ENCODE data around the gene GALNT10. TPM values are rescaled to one million over a fixed set of nuclear protein-coding genes. Genes with fewer than 3 reads are reported as not detected.

GALNT10 gene
- total RNA-seq, 1 donor from 2014 or later = 23.5 TPM

DNA sequence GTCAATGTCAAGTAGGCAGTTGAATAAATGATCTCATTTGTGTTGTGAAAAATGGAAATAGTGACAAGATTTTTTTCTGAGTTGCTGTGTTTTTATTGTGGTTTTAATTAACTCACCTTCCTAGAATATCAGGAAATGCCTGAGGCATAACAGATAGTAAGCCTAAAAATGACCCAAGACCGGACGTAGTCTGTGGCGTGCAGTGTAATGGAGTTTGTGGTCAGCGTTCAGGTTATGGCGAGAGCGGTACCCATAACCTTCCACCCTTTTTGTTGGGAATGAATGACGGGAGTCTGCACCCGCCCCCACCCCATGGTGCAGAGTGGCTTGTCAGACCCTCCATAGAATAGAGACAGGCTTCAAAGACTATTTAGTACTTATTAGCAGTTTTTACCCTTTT, 119.3 kb downstream of the GALNT10 start:
- H3K4me3 ChIP-seq (ENCODE audit: low read depth, low read length) = no peak overlapping the region
- DNase-seq (ENCODE audit: low read depth) = no peak
- TF ChIP-seq CTCF (conservative IDR thresholded peaks at IDR 0.05; ENCODE audit: low read depth, low read length) = no peak

GRCh38 chr5:154311362-154311761, 120.8 kb downstream of the GALNT10 start:
- no peak for DNase-seq (ENCODE audit: low read depth)
- no peak for TF ChIP-seq CTCF (conservative IDR thresholded peaks at IDR 0.05; ENCODE audit: low read depth, low read length)
- H3K4me3 ChIP-seq (ENCODE audit: low read depth, low read length) = no peak overlapping the region

GRCh38 chr5:154312000-154312399, 121.5 kb downstream of the GALNT10 start:
- H3K4me3 ChIP-seq (ENCODE audit: low read depth, low read length) = no peak overlapping the region
- TF ChIP-seq CTCF (conservative IDR thresholded peaks at IDR 0.05; ENCODE audit: low read depth, low read length) = no peak
- DNase-seq (ENCODE audit: low read depth) = no peak

- DNase-seq (ENCODE audit: low read depth) = no peak
- H3K4me3 ChIP-seq (ENCODE audit: low read depth, low read length) = no peak overlapping the region
- TF ChIP-seq CTCF (conservative IDR thresholded peaks at IDR 0.05; ENCODE audit: low read depth, low read length) = no peak
These were observed 122.0 kb downstream of the GALNT10 start for GRCh38 chr5:154312576-154312975.

DNA sequence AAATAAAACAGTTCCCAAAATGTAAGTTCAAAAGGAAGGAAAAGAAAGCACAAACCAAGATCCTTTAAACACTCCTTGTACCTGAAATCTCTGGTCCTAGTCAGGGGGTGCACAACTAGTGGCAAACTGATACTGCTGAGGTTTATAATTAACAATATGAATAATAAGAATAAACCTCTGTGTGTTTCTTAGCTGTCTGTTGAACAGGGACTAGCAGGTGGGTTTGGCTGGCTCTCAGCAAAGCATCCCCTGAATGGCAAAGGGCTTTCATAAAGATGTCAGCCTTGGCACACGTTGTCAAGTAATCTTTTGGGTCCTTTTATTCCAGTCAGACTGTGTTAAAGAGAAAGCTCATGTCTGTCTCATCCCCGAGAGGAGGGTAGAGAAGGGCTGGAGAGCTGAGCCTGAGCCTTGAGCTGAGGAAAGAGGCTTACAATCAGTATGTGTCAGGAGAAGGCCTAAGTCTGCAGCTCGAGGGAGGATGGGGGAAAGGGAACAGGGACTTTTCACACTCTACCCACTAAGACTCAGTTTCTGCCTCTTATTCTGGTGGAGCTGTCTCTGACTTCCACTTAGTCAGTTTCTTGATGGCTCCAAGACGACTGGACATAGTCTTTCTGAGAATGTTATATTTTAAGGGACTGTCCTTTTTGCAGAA, 123.0 kb downstream of the GALNT10 start:
- H3K4me3 ChIP-seq (ENCODE audit: low read depth, low read length) = no peak overlapping the region
- DNase-seq (ENCODE audit: low read depth) = no peak
- TF ChIP-seq CTCF (conservative IDR thresholded peaks at IDR 0.05; ENCODE audit: low read depth, low read length) = no peak

- DNase-seq (ENCODE audit: low read depth) = no peak
- no peak overlapping the region for H3K4me3 ChIP-seq (ENCODE audit: low read depth, low read length)
- TF ChIP-seq CTCF (conservative IDR thresholded peaks at IDR 0.05; ENCODE audit: low read depth, low read length) = no peak
These were observed 124.7 kb downstream of the GALNT10 start for GRCh38 chr5:154315196-154315595.

DNA sequence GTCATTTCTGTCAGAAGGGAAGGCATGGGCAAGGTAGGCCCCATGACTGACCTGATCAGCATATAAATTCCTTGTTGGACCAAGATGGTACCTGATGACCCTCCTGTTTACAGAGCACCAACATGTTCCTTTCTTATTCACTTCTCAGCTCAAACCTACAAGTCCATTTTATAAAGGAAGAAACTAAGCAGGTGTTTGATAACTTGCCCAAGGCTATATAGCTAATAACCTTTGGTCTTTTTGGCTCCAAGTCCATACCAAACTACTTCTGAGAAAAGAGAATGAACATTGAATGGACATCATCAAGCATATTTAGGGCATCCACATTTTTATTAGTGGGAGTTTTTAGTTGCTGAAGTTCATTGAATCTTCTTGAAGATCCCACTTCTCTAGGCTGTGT, 125.2 kb downstream of the GALNT10 start:
- no peak overlapping the region for H3K4me3 ChIP-seq (ENCODE audit: low read depth, low read length)
- TF ChIP-seq CTCF (conservative IDR thresholded peaks at IDR 0.05; ENCODE audit: low read depth, low read length) = no peak
- DNase-seq (ENCODE audit: low read depth) = no peak
